B cell (primary cell): ENCODE data around the gene PLK2. TPM values are rescaled to one million over a fixed set of nuclear protein-coding genes. Genes with fewer than 3 reads are reported as not detected.
A peak's percentile ranks its signal among the peaks of the same experiment; 100 is the strongest.

ENCODE experiments used
- ATAC-seq: fragments of 200-7000 bp; cut with Tn5 transposase; one replicate; pipeline ENCODE4 v1.10.0; 2021; ENCODE audit warnings: low read depth, mild to moderate bottlenecking, moderate number of reproducible peaks, moderate library complexity
- CTCF ChIA-PET: fragments of 350-600 bp; sonication (Branson Sonifier 250); formaldehyde crosslinking; loops from one replicate; lab custom pipeline; 2021; ENCODE audit warnings: antibody characterized with exemption, inconsistent platforms; lab: Charles Lee
- POLR2A ChIA-PET: fragments of 350-600 bp; sonication (Branson Sonifier 250); formaldehyde crosslinking; loops from one replicate; lab custom pipeline; 2021; ENCODE audit warnings: antibody characterized with exemption; lab: Charles Lee
- DNase-seq: peaks from one replicate; pipeline ENCODE4 v3.0.0; 2013
- H2AFZ ChIP-seq: 2 replicates; pipeline ENCODE4 v1.6.1; 2012; ENCODE audit warnings: mild to moderate bottlenecking, low read depth, low read length; ENCODE audit not compliant: insufficient read depth, poor library complexity, severe bottlenecking
- H3K27ac ChIP-seq, 2 donors: 1 replicate in 1 of 2; 2 replicates in 1 of 2; pipeline ENCODE4 v1.5.1; 2012 to 2013; ENCODE audit warnings: low read length in 2 of 2, mild to moderate bottlenecking in 2 of 2, moderate library complexity in 1 of 2
- H3K27me3 ChIP-seq, 4 experiments: fragments of 200-600 bp in 1 of 4; sonication (generic) in 1 of 4; replicated peaks in 1 of 4; 1 replicate in 2 of 4; 2 replicates in 2 of 4; pipeline versions ENCODE4 v1.6.1 to v1.7.0; 2013 to 2016; ENCODE audit warnings: low read length in 3 of 4, mild to moderate bottlenecking in 2 of 4, mixed read lengths in 1 of 4, moderate library complexity in 1 of 4; ENCODE audit not compliant: insufficient read depth in 4 of 4, control insufficient read depth in 3 of 4; ENCODE audit errors: control extremely low read depth in 1 of 4
- H3K36me3 ChIP-seq, 2 experiments: replicated peaks in 1 of 2; 1 replicate in 1 of 2; 2 replicates in 1 of 2; pipeline versions ENCODE4 v1.6.1 to v1.7.1; 2013; ENCODE audit warnings: low read length in 1 of 2; ENCODE audit not compliant: insufficient read depth in 2 of 2, control insufficient read depth in 1 of 2; ENCODE audit errors: control extremely low read depth in 1 of 2, extremely low read depth in 1 of 2
- H3K4me1 ChIP-seq, 2 donors: fragments of 200-600 bp in 1 of 2; sonication (generic) in 1 of 2; 1 replicate in 1 of 2; 2 replicates in 1 of 2; pipeline versions ENCODE4 v1.5.1 to v1.6.1; 2013 to 2017; ENCODE audit warnings: low read length in 2 of 2; ENCODE audit not compliant: control insufficient read depth in 2 of 2, insufficient read depth in 2 of 2
- H3K4me2 ChIP-seq: replicated peaks from 2 replicates; pipeline ENCODE3; 2012; ENCODE audit warnings: mild to moderate bottlenecking, low read depth, low read length; ENCODE audit not compliant: poor library complexity, severe bottlenecking
- H3K4me3 ChIP-seq, 5 experiments: fragments of 200-600 bp in 1 of 5; sonication (generic) in 1 of 5; 1 replicate in 3 of 5; 2 replicates in 2 of 5; pipeline versions ENCODE4 v1.5.1 to v1.7.0; 2011 to 2016; ENCODE audit warnings: low read length in 4 of 5, mild to moderate bottlenecking in 4 of 5, low read depth in 2 of 5, control low read depth in 1 of 5, moderate library complexity in 1 of 5; ENCODE audit not compliant: insufficient read depth in 1 of 5; ENCODE audit errors: control extremely low read depth in 1 of 5, extremely low read depth in 1 of 5
- H3K79me2 ChIP-seq: fragments of 200-600 bp; sonication (generic); one replicate; pipeline ENCODE4 v1.6.0; 2016; ENCODE audit warnings: low read length; ENCODE audit not compliant: control insufficient read depth, insufficient read depth
- H3K9ac ChIP-seq: fragments of 200-600 bp; sonication (generic); 2 replicates; pipeline ENCODE4 v1.6.1; 2017; ENCODE audit warnings: mild to moderate bottlenecking, low read length, moderate library complexity
- H3K9me3 ChIP-seq, 3 donors: one replicate each; pipeline versions ENCODE4 v1.6.1 to v1.7.1; 2013; ENCODE audit warnings: low read length in 2 of 3; ENCODE audit not compliant: control insufficient read depth in 2 of 3, insufficient read depth in 1 of 3; ENCODE audit errors: control extremely low read depth in 1 of 3
- H4K20me1 ChIP-seq: 2 replicates; pipeline ENCODE4 v1.6.0; 2012; ENCODE audit warnings: mild to moderate bottlenecking, low read length; ENCODE audit not compliant: insufficient read depth, control insufficient read depth, poor library complexity, severe bottlenecking
- H3K27ac Mint-ChIP-seq: one replicate; pipeline ENCODE4 v1.8.0; 2021; ENCODE audit warnings: mixed read lengths
- H3K27me3 Mint-ChIP-seq: one replicate; pipeline ENCODE4 v1.8.0; 2021; ENCODE audit warnings: mixed read lengths
- H3K4me1 Mint-ChIP-seq: one replicate; pipeline ENCODE4 v1.8.0; 2021; ENCODE audit warnings: mixed read lengths
- H3K4me3 Mint-ChIP-seq: one replicate; pipeline ENCODE4 v1.8.0; 2021; ENCODE audit warnings: mixed read lengths
- H3K9me3 Mint-ChIP-seq: one replicate; pipeline ENCODE4 v1.8.0; 2022; ENCODE audit warnings: mixed read lengths; ENCODE audit not compliant: insufficient read depth
- CTCF ChIP-seq: fragments of 200-600 bp; IDR thresholded peaks from one replicate; pipeline ENCODE4 v1.8.0; 2022; ENCODE audit warnings: antibody characterized with exemption, mild to moderate bottlenecking
- EZH2 ChIP-seq: IDR thresholded peaks from 2 replicates; pipeline ENCODE4 v1.6.1; 2012; ENCODE audit warnings: borderline replicate concordance, low read depth, mild to moderate bottlenecking, moderate library complexity, low read length; ENCODE audit not compliant: insufficient read depth, poor library complexity, severe bottlenecking
- WGBS: methylation state at CpG from one replicate; pipeline ENCODE4 v1.1.5; 2013; ENCODE audit warnings: missing lambda C conversion rate; ENCODE audit not compliant: insufficient coverage; 5-methylcytosine and 5-hydroxymethylcytosine counted together
- intact Hi-C: fragments of 100-400 bp; cut with micrococcal nuclease; formaldehyde crosslinking; loops from one replicate; pipeline ENCODE4 v1.10.0; 2022
- polyA plus RNA-seq: library from polyadenylated mRNA; depleted of rRNA; stranded (reverse); fragments of >200 nt; gene quantifications from 2 replicates; pipeline ENCODE4 v1.2.3, GENCODE V29; 2012
- total RNA-seq, 2 donors: library from RNA; stranded (reverse); fragments of 120-200 nt in 1 of 2; gene quantifications; 1 replicate in 1 of 2; 2 replicates in 1 of 2; pipeline versions ENCODE4 v1.2.3 to v1.2.4, GENCODE V29; 2013 to 2022

PLK2 gene
- total and polyA plus RNA-seq, 2 donors (not counting 1 experiment from before 2014, with no cell fraction given): 32.2 to 47.2 TPM

GRCh38 chr5:58460732-58461286, 923 bp upstream of the PLK2 start:
- H3K9ac ChIP-seq: peak overlapping the region; percentile 72
- ATAC-seq (peak; percentile 60), DNase-seq (peak; percentile 93)
- H3K4me1 ChIP-seq: peaks cover 10 to 13% of the 10 kb centered on the region in 2 donors
- no peaks in the 10 kb centered on the region for H3K36me3 ChIP-seq
- H4K20me1 ChIP-seq: no peaks in the 10 kb centered on the region
- peak overlapping the region; percentile 94 for H3K4me2 ChIP-seq
- intact Hi-C loops: loop anchor here (1.0 to 5.0 kb wide), 9 partner anchors 30 to 1552 kb away; partner anchors contain the start of genes GAPT, MIER3, RAB3C and SETD9
- Mint-ChIP-seq H3K4me3 (peak overlapping the region; percentile 87), H3K27ac (peak overlapping the region; percentile 93), H3K4me1 (peaks cover 13% of the 10 kb centered on the region), H3K9me3 (no peaks in the 10 kb centered on the region), H3K27me3 (peaks cover 3% of the 10 kb centered on the region)
- no peaks in the 10 kb centered on the region for H3K9me3 ChIP-seq
- peak overlapping the region; percentile 90 for H2AFZ ChIP-seq
- 3% methylated on average over 28 of the region's 30 CpGs for WGBS
- no peaks in the 10 kb centered on the region for H3K79me2 ChIP-seq
- peak overlapping the region in 4 of 5 experiments; percentile 67 to 88 (median 78) for H3K4me3 ChIP-seq
- peak overlapping the region; percentile 87 to 93 for H3K27ac ChIP-seq
- ChIA-PET POLR2A (no interaction called here), CTCF (interaction anchor here (0.5 to 7.9 kb wide), 33 partner anchors 10 to 1561 kb away, joined by 3 to 93 read pairs (median 4); partner anchors contain the start of genes GAPT and RAB3C)
- peaks cover 0 to 7% (median 3%) of the 10 kb centered on the region in 4 experiments for H3K27me3 ChIP-seq
- peak; percentile 83 for TF ChIP-seq CTCF
- TF ChIP-seq EZH2: no peak
